ENCODE results near the gene HNMT.

DNA sequence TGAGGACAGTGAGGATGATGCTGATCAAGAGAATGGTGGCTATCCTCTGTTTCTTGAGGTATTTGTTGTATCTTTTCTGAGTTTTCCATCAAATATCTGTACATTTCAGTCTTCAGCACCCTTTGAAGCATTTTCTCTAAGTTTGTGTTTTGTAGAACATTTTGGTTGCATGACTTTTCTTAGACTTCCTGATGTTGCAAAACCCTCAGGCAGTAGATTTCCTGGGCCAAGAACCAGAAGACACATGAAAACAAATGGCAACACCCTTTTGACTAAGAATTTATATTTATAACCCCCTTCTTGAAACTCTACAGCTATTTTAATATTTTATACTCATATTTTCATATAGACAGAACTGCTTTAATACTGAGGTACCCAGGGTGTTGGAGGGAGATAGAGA lies 16.2 kb downstream of the HNMT start:
- TF ChIP-seq CTCF (IDR thresholded peaks at IDR 0.05; ENCODE audit: insufficient read depth, low read length, poor library complexity, severe bottlenecking), result no peak
- TF ChIP-seq EZH2phosphoT487 (conservative IDR thresholded peaks at IDR 0.05; ENCODE audit: low read length), result no peak
